ENCODE results near the gene BRPF3. TPM values are rescaled to one million over a fixed set of nuclear protein-coding genes. Genes with fewer than 3 reads are reported as not detected.

Gene BRPF3
- total RNA-seq, 1 experiment from 2014 or later, result 43.4 TPM

DNA sequence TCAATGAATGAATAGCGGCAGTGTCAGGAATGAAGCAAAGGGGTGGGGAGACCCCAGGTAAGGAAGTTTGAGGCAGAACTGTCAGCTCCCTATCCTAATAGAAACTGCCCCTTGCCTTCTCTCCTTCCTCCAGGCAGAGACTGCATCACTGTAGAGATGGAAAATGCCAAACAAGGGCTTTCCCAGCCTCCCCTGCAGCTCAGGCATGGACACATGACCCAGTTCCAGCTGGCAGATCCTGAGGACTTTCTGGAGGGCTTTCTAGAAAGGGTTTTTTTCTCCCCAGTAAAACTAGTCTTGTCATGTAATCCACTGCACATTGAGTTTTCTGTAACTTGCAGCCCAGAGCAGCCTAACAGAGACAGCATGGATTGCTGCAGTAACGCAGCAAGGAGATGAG is 55.5 kb downstream of the BRPF3 start:
- Histone ChIP-seq H4K20me1 (ENCODE audit: control insufficient read depth, insufficient read depth, insufficient read length) (no peaks in the 10 kb centered on the region), H3K18ac (ENCODE audit: insufficient read length, low read depth, low read length) (no peak overlapping the region), H3K4me2 (ENCODE audit: insufficient read depth, insufficient read length, low read length) (no peak overlapping the region), H2BK15ac (ENCODE audit: low read depth, low read length) (no peak overlapping the region), H3K9ac (ENCODE audit: extremely low read depth, insufficient read length, low read length) (no peak overlapping the region), H3K79me1 (ENCODE audit: insufficient read depth, low read depth, low read length, poor library complexity, severe bottlenecking) (no peaks in the 10 kb centered on the region), H2BK120ac (ENCODE audit: low read depth, low read length, poor library complexity, severe bottlenecking) (no peak overlapping the region), H3K14ac (ENCODE audit: insufficient read depth, low read length) (no peak overlapping the region), H3K4ac (ENCODE audit: low read depth, low read length) (no peak overlapping the region), H3K27me3 (ENCODE audit: insufficient read depth, low read length) (no peaks in the 10 kb centered on the region), H2BK20ac (ENCODE audit: low read depth, low read length, poor library complexity, severe bottlenecking) (no peak overlapping the region), H3K56ac (ENCODE audit: insufficient read length, low read depth, low read length) (no peak overlapping the region), H3K9me3 (ENCODE audit: control insufficient read depth, low read depth, low read length) (no peaks in the 10 kb centered on the region), H2BK5ac (ENCODE audit: insufficient read length, low read length) (no peak overlapping the region), H3K79me2 (ENCODE audit: insufficient read depth, low read length) (no peaks in the 10 kb centered on the region), H3K23me2 (ENCODE audit: insufficient read length, low read depth, low read length, poor library complexity, severe bottlenecking) (no peaks in the 10 kb centered on the region), H4K91ac (ENCODE audit: insufficient read length, low read depth, low read length) (no peak overlapping the region), H3K23ac (ENCODE audit: insufficient read length, low read depth, low read length) (no peak overlapping the region), H2AK5ac (ENCODE audit: insufficient read length, low read length) (no peak overlapping the region), H3T11ph (ENCODE audit: low read length) (no peak overlapping the region), H2BK12ac (ENCODE audit: insufficient read length, low read depth, low read length) (no peak overlapping the region), H4K5ac (ENCODE audit: insufficient read length, low read depth, low read length) (no peak overlapping the region), H4K8ac (replicated peaks; ENCODE audit: insufficient read length, low read depth, low read length) (no peak overlapping the region), H3K27ac (ENCODE audit: insufficient read length, low read depth, low read length) (no peak overlapping the region), H3K4me1 (ENCODE audit: insufficient read depth, low read length) (no peaks in the 10 kb centered on the region), H2AFZ (ENCODE audit: low read length) (no peak overlapping the region)
- Mint-ChIP-seq H3K4me3 (no peak overlapping the region), H3K27me3 (ENCODE audit: low read depth) (no peaks in the 10 kb centered on the region; the same call in 1 of the 2 replicates), H3K9me3 (no peaks in the 10 kb centered on the region), H3K27ac (no peak overlapping the region; a peak in 1 of 7 replicates), H3K36me3 (ENCODE audit: insufficient read depth in 1 of 3, low read depth in 3 of 3) (no peaks in the 10 kb centered on the region), H3K4me1 (peaks cover 11 to 13% of the 10 kb centered on the region in 2 experiments)
- WGBS (ENCODE audit: extremely low coverage, insufficient read length, low lambda C conversion rate), result no CpG with 5 or more reads among the region's 2 CpGs
- TF ChIP-seq, protein P1, sequence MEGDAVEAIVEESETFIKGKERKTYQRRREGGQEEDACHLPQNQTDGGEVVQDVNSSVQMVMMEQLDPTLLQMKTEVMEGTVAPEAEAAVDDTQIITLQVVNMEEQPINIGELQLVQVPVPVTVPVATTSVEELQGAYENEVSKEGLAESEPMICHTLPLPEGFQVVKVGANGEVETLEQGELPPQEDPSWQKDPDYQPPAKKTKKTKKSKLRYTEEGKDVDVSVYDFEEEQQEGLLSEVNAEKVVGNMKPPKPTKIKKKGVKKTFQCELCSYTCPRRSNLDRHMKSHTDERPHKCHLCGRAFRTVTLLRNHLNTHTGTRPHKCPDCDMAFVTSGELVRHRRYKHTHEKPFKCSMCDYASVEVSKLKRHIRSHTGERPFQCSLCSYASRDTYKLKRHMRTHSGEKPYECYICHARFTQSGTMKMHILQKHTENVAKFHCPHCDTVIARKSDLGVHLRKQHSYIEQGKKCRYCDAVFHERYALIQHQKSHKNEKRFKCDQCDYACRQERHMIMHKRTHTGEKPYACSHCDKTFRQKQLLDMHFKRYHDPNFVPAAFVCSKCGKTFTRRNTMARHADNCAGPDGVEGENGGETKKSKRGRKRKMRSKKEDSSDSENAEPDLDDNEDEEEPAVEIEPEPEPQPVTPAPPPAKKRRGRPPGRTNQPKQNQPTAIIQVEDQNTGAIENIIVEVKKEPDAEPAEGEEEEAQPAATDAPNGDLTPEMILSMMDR (conservative IDR thresholded peaks at IDR 0.05), result no peak
- DNase-seq, result no peak

All from H9 (cell line).